Astrocyte (in vitro differentiated cells and primary cell): Measurements from ENCODE around the gene CASK.

Source experiments
- EZH2 ChIP-seq: IDR thresholded peaks from 2 replicates; pipeline ENCODE4 v1.6.1; 2012; ENCODE audit warnings: mild to moderate bottlenecking, low read length, inconsistent platforms; ENCODE audit not compliant: insufficient read depth
- TF ChIP-seq, protein P1 (sequence below): IDR thresholded peaks from 2 replicates; pipeline ENCODE4 v1.5.1; 2011; ENCODE audit warnings: low read depth, mild to moderate bottlenecking, inconsistent platforms, low read length, moderate library complexity; ENCODE audit not compliant: insufficient read depth

DNA sequence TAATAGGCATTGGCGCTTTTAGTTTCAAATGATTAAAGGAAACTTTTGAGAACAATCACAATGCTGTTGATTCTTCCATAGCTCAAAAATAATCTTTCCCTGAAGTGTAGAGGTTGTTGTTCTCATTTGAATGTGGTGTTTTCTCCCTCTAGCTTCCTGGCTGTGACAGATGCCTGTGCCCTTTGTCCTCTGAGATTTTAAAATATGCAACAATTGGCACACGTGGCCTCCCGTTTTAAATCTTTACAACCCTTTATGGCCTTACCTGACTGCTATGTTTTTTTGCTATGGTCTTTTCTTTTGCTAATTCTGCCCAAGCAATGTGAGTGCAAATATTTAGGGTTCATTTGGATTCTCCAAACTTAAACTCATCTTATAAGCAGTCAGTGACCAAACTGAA, 22.9 kb upstream of the CASK start:
- TF ChIP-seq, protein P1, sequence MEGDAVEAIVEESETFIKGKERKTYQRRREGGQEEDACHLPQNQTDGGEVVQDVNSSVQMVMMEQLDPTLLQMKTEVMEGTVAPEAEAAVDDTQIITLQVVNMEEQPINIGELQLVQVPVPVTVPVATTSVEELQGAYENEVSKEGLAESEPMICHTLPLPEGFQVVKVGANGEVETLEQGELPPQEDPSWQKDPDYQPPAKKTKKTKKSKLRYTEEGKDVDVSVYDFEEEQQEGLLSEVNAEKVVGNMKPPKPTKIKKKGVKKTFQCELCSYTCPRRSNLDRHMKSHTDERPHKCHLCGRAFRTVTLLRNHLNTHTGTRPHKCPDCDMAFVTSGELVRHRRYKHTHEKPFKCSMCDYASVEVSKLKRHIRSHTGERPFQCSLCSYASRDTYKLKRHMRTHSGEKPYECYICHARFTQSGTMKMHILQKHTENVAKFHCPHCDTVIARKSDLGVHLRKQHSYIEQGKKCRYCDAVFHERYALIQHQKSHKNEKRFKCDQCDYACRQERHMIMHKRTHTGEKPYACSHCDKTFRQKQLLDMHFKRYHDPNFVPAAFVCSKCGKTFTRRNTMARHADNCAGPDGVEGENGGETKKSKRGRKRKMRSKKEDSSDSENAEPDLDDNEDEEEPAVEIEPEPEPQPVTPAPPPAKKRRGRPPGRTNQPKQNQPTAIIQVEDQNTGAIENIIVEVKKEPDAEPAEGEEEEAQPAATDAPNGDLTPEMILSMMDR, result no peak
- no peak for TF ChIP-seq EZH2
